Islet of Langerhans (tissue), 1 donor: ENCODE results near the gene DEGS2.

Source experiments
- FAIRE-seq: peaks from one replicate; lab custom pipeline; 2011; peaks lifted over from hg19 to GRCh38; lab: Jason Lieb, UNC

Gene DEGS2

DNA sequence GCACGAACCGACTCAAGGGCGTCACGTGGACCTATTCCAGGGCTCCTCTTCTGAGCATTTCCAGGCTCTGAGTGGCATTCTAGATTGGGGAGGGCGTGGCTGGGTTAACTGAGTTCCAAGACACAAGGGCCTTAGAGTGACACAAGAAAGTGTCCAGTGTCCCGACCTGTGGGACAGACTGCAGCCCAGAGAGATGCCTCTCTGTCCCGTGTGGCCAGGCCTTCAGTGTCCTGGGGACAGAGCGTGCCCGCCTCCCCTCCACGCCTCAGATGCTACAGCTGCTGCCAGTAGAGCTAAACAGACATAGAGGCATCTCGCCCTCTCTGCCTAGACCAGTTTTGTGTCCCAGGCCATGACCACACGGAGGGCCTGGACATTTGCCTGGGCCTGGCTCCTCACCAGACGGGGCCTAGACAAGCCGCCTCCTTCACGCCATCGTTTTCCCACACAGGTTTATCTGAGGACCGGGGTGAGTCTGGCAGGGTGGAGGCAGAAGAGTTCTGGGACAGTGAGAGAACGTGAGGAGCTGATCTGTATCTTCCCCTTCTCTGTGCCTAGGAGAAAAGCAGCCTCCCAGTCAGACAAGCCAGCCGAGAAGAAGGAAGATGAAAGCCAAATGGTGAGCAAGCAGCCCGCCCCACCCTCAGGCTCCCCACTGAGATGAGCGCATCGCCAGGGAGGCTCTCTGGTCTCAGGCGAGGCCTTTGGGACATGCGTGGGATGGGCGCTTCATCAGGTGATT lies 27.1 kb downstream of the DEGS2 start:
- FAIRE-seq: no peak

DNA sequence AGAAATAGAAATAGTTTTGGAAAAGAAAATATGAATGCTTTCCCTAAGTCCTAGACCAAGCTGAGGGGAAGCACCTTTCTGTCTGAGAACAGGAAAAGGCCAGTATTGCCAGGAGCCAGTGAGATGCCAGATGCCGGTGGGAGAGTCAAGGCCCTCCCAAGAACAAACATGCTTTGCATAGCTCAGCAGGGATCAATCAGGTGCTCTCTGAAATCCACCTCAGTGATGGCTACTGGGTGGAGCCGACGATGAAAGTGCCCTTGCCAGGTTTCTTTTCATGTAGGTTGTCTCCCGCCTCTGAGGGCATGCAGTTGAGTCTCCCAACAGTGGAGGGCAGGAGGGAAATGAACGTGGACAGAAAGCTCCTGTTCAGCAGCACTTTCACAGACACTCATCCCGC lies 28.3 kb downstream of the DEGS2 start:
- no peak for FAIRE-seq

GRCh38 chr14:100130521-100130920 lies 28.9 kb downstream of the DEGS2 start:
- FAIRE-seq: no peak

DNA sequence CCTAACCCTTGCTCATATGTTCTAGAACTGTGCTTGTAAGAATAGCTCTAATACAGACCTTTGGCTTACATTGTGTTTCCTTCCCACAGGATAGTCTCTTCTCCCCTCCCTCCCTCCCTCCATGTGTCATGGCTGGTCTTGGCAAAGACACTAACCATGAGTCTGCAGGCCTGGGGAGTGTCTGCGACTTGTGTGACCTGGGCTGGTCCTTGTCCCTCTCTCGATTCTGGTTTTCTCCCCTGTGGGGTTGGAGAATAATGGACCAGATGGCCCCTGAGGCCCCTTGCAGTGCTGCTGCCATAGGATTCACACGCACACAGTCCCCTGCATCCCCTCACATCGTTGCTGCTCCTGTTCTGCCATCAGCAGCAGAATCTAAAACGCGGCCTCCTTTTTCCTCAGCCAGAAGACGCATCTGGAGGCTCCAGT lies 30.3 kb downstream of the DEGS2 start:
- FAIRE-seq: no peak

GRCh38 chr14:100128688-100129087 lies 30.8 kb downstream of the DEGS2 start:
- no peak for FAIRE-seq

DNA sequence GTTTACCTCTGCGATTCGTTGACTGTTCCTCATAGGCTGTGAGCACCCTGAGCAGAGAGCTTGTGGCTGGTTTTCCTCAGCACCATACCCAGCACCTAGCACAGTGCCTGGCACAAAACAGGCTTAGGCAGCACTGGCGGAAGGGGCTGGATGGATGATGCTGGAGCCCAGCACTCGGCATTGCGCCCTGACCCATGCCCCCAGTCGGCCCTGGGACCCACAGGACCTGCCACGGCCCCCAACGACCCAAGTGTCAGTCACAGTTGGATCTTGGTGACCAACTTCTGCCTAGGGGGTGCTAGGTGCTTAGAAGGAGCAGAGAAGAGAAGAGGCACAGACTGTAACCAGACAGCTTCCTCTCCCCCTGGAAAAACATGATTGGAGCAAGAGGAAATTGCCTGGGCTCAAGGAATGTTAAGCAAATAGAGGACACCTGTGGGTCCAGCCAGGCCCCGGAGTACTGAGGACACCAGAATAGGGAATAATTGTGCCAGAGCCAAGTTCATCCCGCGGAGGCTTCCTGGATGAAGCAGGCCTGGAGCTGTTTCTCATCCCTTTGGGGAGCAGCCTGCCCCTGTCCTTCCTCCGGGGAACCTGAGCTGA lies 31.5 kb downstream of the DEGS2 start:
- no peak for FAIRE-seq

DNA sequence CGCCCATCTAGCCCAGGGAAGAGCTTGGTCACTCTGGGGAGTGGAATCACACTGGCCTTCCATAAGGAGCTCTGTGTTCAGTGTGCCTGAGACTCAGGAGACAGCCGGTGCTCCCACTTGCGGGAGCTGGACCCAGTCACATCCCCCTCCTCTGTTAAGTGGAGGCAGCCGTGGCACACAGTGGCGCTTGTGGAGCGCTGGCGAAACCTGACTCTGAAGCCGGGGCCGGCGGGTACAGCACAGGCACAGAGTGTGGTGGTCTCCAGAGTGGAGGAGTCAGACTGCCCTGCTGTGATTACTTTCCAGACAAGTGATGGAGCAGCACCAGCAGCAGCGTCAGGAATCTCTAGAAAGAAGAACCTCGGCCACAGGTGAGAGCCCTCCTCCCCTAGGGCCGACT lies 33.0 kb downstream of the DEGS2 start:
- FAIRE-seq: no peak

DNA sequence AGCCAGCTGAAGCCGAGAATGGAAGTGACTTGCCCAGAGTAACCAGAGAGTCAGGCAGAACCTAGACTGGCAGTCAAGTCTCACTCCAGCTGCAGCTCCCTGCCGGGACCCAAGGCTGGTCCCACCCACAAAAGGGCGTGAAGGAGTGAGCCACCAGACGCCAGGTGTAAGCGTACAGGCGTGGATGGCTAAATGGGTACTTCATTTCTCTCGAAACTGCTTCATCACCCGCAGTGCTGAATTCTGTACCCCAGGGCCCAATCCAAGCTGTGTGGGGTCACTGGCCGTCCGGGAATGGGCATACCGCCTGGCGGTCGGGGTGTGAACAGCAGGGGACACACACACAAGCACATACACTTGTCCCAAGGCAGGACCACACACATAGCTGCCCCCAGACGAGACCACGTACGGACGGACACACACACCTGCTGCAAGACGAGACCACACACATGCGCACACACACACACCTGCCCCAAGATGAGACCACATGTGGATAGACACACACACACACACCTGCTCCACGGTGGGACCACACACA lies 34.8 kb downstream of the DEGS2 start:
- FAIRE-seq: no peak

- no peak for FAIRE-seq
Measured at GRCh38 chr14:100123618-100124017, 35.8 kb downstream of the DEGS2 start.

- FAIRE-seq: no peak
Measured at GRCh38 chr14:100122481-100123223, 36.8 kb downstream of the DEGS2 start.

DNA sequence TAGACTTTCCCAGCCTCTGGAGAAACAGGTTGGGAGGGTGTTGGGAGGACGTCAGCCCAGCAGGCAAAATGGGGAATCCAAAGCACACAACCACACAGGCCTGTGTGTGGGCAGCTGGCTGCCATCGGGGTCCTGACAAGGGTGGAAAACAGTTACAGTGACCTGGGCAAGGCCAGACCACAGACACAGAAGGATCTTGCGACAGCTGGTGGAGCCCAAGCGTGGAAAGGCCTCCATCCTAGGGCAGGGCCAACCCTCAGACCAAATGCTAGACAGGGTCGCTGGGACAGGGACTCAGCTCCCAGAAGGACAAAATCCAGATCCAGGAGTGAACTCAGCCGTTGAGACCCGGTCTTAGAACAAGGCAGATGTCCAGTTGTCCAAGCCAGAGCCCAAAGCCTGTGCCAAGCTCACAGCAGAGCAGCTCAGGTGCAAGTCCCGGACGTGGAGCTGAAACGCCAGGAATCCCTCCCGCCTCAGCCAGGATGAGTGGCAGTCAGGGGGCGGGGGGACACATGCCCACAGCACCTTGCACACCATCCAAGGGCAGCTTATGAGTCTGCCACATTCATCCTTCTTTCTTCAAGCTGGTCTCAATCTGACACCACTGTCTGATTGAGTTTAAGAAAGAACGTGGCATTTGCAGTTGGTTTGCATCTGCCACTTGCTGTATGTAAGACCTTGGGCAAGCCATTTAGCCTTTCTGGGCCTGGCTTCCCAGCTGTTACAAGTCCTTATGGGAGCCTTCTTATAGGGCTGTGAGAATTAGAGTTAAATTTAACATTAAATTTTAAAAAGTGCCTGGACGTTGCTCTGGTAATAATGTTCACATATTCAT lies 37.6 kb downstream of the DEGS2 start:
- no peak for FAIRE-seq

DNA sequence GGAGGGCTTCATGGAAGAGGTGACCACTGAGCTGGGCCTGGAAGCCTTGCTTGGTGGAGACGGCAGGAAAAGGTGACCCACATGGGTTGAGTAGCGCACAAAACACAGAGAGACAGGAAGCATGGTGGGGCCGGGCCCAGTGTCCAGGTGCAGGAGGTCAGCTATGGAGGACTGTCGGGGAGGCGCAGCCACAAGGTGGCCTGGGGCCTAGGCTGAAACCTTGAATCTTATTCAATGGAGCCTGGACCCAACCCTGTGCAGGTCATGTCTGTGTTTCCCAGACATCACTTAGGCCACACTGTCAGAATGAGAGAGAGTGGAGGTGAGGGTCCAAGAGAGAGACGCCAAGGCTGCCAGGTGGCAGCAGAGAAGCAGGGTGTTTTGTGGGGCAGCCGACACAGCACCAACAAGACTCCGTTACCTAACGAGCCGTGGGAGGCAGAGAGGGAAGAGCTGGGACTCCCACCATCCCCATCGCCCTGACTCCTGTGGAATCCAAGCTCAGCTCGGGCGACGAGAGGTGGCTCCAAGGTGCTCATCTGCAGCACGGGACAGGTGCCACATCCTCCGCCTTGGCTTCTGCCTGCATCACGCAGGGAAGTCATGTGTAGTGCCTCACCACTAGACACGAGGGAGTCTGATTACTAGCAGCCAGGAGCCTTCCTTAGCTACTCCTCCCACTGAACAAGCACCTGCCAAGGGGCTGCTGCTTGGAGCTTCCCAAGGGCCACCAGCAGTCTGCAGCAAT lies 38.7 kb downstream of the DEGS2 start:
- no peak for FAIRE-seq

- FAIRE-seq: no peak
Measured at GRCh38 chr14:100119251-100119650, 40.2 kb downstream of the DEGS2 start.

GRCh38 chr14:100118396-100119011 lies 40.9 kb downstream of the DEGS2 start:
- no peak for FAIRE-seq

DNA sequence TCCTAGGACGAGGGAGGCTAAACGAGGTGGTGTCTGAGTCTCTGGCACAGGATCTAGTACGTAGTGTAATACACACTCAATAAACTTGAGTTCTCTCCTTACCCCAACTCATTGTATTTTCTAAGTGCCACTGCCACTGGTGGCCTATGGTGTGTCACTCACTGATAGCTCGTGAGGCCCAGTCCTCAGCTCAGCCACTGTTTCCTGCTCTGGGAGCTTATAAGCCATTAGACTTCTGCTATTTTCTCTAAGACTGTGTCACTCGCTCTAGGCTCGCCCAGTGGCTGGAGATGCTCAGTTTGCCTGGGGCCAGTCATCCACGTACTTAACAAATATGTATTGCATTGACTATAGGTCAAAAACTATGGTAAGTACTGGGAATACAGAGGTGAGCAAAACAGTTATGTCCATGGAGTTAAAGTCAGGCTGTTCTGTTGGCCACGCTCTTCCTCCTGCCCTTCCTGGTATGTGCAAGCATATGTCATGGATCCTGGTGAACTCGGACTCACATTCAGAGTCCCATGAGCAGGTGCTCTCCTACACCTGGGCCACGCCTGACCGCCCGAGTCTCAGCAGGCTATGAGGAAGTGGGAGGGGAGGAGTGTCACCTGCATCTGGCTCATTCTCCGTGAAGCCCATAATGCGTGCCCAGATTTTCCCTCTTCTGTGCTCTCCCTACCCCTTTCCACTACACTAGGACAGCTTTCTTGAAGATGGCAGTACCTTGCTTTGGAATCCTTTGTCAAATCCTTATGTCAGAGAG lies 41.6 kb downstream of the DEGS2 start:
- no peak for FAIRE-seq

- FAIRE-seq: no peak
Measured at GRCh38 chr14:100117026-100117425, 42.4 kb downstream of the DEGS2 start.

DNA sequence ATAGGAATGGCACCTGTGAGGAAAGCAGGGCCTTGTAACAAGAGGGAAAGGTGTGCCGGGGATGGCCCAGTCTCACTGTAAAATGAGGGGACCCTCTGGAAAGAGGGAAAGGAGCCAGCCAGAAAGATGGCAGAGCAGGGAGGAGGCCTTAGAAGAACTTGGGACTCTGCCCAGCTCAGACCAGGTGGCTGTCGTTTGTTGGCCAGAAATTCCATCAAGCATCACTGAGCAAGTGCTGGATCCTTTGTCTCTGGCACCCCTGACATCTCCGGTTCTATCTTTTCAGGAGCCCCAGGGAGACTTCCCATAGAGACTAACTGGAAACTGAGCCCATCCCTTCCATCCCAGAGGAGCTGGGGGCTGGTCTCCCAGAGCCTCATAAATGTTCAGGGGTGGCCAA lies 43.3 kb downstream of the DEGS2 start:
- FAIRE-seq: no peak

GRCh38 chr14:100115726-100116125 lies 43.7 kb downstream of the DEGS2 start:
- FAIRE-seq: no peak

- FAIRE-seq: no peak
Measured at GRCh38 chr14:100115236-100115635, 44.2 kb downstream of the DEGS2 start.

DNA sequence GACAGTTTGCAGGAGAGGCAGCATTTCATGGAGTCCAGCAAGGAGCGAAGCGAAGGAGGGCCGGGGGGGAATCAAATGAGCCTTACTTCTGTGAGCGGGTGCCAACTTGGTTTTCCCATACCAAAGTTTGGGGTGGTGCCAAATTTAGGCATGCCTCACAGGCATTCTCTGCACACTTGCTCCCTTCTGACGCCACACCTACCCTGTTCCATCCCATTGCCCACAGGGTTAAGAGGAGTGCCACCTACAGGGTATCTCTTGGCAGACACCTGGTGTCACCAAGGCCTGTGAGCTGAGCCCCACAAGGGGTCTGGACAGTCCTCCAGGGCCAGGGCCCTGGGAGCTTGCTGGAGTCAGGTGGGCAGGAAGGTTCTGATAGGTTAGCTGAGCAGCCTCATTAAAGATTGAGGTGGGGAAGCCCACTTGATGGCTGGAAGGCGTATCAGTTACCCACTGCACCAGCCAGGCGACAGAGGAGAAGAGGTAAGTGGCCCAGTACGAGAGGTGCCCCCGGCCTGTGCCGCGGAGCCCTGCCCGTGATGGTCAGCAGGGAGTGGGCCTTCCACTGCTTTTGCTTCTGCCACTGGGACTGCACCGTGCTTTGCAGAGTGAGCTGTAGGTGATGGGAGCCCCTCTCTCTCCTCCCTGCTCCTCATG lies 45.2 kb downstream of the DEGS2 start:
- no peak for FAIRE-seq
